GM06990 (cell line): ENCODE data around the gene TMEM94.

Experiments
- DNase-seq: peaks from one replicate; pipeline ENCODE4 v3.0.0-alpha.2; 2011; ENCODE audit not compliant: insufficient read length; ENCODE audit errors: extremely low read depth
- H3K27me3 ChIP-seq: replicated peaks from 2 replicates; pipeline ENCODE4 v1.6.0; 2011; ENCODE audit warnings: low read length; ENCODE audit not compliant: control insufficient read depth, insufficient read depth
- H3K36me3 ChIP-seq: 2 replicates; pipeline ENCODE4 v1.5.1; 2011; ENCODE audit warnings: low read length; ENCODE audit not compliant: control insufficient read depth, insufficient read depth
- H3K4me3 ChIP-seq: replicated peaks from 2 replicates; pipeline ENCODE4 v1.5.1; 2011; ENCODE audit warnings: low read depth, mild to moderate bottlenecking, control low read depth, low read length
- TF ChIP-seq, protein P1 (sequence below): IDR thresholded peaks from 2 replicates; pipeline ENCODE4 v1.5.1; 2011; ENCODE audit warnings: low read length, control low read depth, mild to moderate bottlenecking, inconsistent platforms; ENCODE audit not compliant: insufficient read depth, poor library complexity, severe bottlenecking

TMEM94 gene

DNA sequence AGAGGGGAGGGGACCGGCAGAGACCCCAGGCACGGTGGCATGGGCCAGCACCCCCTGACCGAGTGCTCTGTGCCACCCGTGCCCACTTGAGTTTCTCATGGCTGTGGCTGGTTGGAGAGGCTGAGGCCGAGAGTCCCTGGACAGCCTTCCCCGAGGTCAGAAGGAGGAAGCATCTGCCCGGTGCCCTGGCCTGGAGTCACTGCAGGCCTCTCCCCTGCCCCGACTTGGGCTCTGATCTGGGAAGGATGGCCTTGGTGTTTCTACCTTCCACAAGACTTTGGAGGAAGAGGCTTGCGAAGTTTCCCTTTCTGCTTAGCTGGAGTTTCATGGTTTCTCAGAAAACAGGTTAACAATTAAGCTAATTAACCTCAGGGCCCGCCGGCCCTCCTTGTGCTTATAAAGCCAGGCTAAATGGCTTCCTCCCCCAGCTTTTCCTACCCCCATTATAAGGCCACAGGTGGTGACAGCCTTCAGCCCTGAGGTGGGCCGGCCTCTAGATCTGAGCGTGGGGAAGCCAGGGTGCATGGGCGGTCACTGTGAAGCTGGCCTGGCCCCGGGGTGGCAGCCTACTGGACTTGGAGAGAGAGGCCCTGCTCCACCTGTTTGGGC lies 86.4 kb downstream of the TMEM94 start:
- Histone ChIP-seq H3K36me3 (no peaks in the 10 kb centered on the region), H3K4me3 (no peak overlapping the region), H3K27me3 (no peaks in the 10 kb centered on the region)
- TF ChIP-seq, protein P1, sequence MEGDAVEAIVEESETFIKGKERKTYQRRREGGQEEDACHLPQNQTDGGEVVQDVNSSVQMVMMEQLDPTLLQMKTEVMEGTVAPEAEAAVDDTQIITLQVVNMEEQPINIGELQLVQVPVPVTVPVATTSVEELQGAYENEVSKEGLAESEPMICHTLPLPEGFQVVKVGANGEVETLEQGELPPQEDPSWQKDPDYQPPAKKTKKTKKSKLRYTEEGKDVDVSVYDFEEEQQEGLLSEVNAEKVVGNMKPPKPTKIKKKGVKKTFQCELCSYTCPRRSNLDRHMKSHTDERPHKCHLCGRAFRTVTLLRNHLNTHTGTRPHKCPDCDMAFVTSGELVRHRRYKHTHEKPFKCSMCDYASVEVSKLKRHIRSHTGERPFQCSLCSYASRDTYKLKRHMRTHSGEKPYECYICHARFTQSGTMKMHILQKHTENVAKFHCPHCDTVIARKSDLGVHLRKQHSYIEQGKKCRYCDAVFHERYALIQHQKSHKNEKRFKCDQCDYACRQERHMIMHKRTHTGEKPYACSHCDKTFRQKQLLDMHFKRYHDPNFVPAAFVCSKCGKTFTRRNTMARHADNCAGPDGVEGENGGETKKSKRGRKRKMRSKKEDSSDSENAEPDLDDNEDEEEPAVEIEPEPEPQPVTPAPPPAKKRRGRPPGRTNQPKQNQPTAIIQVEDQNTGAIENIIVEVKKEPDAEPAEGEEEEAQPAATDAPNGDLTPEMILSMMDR, result no peak
- DNase-seq, result no peak

DNA sequence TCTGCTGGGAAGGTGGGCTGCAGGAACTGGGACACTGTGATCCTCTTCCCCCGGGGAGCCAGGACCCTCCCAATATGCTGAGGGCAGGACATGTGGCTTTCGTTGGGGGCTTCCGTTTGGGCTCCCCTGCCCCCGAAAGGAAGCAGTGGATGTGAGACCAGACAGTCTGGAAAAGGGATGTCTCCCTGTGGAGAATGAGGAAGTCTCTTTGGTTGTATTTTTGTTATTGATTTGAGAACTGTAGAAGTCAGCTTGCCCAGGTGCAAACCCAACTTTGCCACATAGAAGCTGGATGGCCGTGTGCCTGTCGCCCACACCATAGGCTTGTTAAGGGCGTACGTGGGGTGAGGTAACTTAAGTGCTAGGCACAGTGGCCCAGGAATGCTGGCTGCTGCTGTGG lies 87.8 kb downstream of the TMEM94 start:
- Histone ChIP-seq H3K27me3 (no peaks in the 10 kb centered on the region), H3K4me3 (no peak overlapping the region), H3K36me3 (no peaks in the 10 kb centered on the region)
- no peak for DNase-seq
- TF ChIP-seq, protein P1, result no peak

DNA sequence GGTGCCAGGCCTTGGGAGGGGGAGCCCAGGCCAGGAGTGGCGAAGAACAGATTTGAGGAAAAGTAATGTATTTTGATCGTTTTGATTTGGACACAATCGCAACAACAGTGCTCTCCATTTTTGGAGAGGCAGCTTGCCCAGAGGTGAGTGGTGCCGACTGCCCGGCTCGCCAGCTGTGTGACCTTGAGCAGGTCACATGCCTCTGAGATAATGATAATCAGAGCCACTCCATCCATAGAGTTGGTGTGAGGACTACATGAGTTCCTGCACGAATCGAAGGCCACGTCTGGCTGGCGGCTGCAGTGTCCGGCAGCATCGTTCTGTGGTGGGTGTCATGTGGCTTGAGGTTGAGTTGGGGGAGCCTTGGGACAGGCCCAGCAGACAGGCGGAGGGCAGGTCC lies 89.7 kb downstream of the TMEM94 start:
- TF ChIP-seq, protein P1, result no peak
- H3K4me3 ChIP-seq, result no peak overlapping the region
- no peaks in the 10 kb centered on the region for H3K27me3 ChIP-seq
- no peak for DNase-seq
- no peaks in the 10 kb centered on the region for H3K36me3 ChIP-seq

DNA sequence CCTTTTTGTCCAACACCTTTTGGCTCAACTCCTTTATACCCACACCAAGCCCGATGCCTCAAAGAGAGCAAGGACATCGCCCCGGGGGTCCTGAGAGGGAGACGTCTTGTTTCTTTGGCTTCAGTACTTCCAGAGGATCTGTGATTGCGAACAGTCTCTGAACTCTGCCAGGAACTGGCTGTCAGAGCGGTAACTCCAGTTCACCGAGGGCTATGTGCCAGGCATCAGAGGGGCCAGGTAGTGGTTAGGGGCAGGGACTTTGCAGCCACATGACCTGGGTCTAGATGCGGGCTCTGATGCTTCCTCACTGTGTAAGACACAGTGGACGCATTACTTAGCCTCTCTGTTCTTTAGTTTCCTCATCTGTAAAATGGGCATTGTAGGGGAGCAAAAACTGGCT lies 90.7 kb downstream of the TMEM94 start:
- Histone ChIP-seq H3K27me3 (no peaks in the 10 kb centered on the region), H3K36me3 (no peaks in the 10 kb centered on the region), H3K4me3 (no peak overlapping the region)
- DNase-seq, result no peak
- TF ChIP-seq, protein P1, result no peak

DNA sequence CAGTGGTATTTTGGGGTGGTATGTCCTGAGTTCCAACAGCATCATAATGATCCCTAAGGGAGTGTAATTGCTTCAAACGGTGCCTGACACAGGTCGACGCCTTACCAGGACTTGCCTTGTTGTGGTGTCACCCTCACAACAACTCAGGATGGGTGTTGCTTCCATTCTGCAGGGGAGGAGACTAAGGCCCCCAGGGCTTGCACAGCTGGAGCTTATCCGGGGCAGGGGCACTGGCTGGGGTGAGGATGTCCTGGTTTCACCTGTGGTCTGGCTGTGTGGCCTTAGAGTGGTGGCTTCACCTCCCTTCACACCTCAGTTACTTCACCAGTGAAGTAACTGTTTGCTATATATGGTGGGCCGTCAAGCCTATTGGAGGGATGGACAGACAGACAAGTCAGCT lies 92.4 kb downstream of the TMEM94 start:
- no peaks in the 10 kb centered on the region for H3K27me3 ChIP-seq
- H3K36me3 ChIP-seq, result no peaks in the 10 kb centered on the region
- TF ChIP-seq, protein P1, result no peak
- no peak for DNase-seq
- no peak overlapping the region for H3K4me3 ChIP-seq
